NCI-H2107 treated with DMSO at 0.1 percent for 48 hours (cell line): ENCODE results near the gene ATP2A3.

Experiments
- DNase-seq: peaks from one replicate; lab custom pipeline; 2025; ENCODE audit not compliant: unreplicated experiment; lab: John Stamatoyannopoulos, UW

ATP2A3 gene

DNA sequence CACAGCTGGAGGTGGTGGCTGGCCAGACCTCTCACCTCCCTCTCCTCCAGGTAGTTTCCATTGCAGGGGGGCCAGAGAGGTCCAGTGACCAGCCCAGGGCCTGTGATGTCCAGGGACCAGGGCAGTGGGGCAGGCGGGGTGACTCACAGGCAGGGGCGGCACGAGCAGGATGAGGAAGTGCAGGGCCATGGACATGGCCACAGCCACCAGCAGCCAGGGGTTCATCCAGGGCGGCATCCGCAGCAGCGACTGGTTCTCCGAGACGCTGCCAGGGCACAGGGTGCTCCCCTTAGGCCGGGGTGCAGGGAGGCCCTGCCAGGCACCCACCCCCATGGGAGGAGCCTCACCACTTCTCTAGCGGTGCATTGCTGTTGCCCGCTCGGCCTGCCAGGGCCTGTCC is 35.1 kb downstream of the ATP2A3 start:
- DNase-seq: no peak

DNA sequence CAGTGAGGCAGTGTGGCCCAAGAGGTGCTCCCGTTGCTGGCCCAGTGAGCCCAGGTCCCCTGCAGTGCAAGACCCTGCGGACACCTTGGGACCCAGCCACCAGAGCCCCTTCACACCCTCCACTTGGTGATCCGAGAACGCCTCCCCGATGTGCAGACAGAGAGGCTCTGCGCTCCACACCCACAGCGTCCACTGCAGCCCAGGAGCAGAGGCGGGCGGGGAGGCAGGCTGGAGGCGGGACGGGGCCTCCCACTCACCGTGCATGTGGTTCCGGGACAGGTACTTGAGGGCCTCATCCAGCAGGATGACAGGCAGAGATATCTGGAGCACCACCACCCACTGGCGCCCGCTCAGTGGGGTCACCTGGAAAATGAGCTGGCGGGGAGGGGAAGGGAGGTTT is 35.8 kb downstream of the ATP2A3 start:
- DNase-seq: no peak

DNA sequence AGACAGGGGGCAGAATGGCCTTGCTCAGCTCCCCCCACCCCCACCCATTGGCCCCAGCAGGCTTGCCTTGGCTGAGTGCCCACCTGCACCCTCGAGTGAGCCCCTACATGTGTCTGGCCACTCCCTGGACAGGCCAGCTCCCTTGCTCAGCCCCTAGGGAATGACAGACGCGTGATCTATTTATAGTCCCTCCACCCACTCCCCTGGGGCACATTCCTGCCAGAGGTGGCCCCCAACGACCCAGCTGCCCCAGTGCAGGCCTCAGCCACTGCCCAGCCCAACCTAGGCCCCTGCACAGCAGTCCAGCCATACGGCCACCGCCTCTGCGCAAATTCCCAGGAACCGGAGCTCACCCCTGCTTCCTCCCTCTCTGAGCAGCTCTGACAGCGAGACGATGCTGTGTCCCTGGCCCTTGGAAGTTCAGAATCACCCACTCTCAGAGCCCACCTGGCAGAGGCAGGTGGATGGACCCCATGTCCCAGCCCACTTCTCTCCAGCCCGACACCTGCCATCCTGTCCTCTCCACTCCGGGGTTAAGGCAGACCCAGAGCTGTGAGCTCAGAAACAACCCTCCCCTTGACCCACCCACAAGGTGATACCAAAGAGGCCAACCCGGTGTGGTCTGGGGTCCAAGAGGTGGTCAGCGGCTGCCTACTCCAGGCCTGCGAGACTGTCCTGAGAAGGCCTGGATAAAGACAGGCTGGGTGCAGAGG is 36.5 kb downstream of the ATP2A3 start:
- no peak for DNase-seq

DNA sequence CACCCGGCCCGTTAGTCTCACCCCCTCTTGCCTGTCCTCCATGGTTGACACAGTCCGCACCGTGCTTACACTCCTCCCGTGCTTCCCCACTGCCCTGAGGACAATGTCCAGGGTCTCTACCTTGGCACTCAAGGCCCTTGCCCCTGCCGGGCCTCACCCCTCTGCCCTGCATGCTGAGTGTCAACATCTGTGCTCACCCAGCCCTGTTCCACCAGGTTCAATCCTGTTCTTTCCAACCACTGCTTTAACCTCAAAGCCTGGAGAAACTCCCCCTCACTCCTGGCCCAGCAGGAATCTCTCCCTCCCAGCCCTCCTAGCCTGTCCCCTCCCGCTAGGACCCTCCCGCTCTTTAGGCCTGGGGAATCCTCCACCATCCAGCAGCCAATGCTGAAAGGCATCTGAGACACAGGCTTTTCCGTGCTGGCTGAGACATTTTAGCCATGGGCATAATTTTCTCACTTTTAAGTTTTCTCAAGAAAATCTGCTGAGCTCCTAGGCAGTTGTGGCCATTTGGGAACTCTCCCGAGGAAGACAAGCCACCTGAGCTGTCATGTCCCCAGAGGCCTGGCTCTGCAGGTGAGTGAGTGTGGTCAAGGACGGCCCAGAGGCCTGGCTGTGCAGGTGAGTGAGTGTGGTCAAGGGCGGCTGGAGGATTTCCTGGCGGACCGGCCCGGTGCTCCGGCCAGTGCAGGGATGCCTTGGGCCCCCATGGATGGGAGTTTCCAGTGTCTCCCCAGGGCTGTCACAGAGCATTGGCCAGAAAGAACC is 37.2 kb downstream of the ATP2A3 start:
- DNase-seq: no peak

DNA sequence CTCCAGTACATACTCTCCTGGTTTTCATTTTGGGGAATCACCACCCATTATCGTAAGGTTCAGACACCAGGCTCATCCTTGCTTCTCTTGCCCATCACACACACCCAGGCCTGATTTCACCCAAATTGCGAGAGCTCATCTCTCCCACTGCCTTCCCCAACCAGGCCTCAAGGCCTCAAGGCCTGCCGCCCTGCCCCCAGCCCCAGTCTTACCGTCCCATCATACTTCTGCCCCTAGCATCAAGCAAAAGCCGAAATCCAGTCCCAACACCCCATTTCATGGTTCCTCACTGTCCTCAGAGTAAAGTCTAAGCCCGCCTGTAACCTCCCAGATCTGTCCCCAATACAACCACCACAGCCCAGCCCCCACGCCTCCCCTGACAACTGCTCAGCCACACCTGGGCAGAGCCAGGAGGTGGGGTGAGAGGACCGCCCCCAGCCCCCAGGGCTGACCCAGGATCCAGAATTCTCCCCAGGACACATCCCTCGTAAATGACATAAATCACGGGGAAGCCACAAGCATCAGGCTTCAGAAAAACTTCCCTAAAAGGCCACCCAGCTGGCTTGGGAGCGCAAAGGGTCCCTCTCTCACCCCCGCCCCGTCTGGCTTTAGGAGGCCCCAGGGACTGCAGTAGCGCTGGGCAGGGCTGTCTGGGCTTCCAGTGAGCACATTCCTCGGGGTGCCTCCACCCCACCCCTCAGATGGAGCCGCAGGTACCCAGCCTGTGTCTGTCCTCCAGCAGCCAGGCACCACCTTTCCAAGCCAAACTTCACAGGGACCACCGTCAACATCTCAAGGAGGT is 38.4 kb downstream of the ATP2A3 start:
- no peak for DNase-seq

DNA sequence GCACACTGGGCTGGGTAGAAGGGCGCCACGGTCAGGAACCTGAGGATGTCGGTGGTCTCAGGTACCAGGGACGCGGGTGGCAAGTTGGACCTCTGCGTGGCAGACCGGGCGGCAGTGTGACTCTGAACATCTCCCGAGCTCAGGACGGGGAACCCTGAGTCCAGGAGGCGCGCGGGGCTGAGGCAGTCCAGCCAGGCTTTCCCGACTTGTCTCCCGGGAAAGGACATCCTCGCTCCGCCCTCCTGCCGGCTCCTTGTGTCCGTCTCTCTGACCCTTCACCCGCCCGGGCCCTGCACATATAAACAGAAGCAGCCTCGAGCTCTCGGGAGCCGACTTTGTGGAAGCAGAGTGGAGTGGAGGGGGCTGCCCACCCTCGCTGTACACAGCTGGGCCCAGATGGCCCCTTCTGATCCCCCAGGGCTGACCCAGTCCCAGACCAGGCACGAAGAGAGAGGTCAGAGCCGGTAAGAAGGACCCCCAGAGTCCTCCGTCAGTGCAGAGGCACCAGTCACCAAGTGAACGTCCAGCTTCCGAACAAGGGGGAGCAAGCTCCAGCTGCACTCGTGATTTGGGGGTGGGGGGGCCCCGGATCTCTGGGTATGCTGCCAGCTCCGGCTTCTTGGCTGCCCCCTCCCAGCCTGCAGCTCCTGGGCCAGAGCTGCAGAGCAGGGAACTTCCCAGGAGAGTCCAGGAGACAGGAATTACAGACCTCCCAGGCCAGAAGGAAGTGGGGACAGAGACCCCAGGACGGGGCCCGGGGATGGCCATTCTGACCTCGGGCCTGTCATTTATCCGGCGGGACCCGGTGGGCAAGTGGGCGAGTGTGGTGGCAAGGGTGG is 39.5 kb downstream of the ATP2A3 start:
- DNase-seq: no peak

DNA sequence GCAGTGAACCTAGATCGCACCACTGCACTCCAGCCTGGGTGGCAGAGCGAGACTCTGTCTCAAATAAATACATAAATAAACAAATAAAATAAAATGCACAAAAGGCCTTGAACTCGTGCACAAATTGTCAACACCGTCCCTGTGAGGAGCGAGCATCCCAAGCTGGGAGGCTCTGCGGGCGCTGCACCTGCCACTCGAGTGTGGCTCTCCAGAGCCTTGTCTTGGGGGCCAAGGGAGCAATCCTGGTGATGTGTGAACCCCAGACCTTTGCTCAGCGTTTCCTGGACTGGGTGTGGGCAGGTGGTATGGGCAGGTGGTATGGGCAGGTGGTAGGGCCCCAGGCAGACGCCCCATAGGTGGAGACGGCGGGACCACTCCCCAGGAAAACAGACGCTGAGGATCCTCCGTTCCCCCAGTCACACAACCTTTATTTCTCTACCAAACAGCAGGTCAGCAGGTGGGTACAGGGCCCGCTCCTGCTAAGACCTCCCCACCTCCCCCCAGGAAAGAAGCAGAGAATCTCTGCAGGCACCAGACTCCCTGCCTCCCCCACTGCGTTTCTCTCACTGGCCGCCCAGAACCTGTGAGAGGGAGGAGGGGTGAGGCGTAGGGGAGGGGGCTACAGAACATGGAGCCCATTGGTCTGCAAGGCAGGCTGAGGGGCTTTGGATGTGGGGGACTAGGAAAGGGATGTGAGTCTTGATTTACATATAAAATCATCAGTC is 40.6 kb downstream of the ATP2A3 start:
- peak; percentile 7 for DNase-seq

DNA sequence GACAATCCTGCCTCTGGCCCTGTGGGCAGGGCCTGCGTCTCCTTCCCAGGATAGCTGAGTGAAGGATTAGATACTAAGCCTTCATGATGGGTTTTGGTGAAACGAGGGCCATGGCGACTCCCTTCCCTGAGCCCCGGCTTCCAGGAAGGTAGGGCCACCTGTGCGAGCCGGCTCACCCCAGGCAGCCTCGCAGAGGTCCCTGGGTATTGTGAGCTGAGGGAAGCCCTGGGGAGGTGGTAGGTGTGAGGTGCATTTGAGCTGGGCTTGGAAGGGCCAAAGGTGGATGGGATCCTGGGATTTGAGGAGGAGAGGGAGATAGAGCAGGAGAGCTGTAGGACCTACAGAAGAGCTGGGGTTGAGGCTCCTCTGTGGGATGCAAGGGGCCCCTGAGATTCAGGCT is 41.5 kb downstream of the ATP2A3 start:
- no peak for DNase-seq

DNA sequence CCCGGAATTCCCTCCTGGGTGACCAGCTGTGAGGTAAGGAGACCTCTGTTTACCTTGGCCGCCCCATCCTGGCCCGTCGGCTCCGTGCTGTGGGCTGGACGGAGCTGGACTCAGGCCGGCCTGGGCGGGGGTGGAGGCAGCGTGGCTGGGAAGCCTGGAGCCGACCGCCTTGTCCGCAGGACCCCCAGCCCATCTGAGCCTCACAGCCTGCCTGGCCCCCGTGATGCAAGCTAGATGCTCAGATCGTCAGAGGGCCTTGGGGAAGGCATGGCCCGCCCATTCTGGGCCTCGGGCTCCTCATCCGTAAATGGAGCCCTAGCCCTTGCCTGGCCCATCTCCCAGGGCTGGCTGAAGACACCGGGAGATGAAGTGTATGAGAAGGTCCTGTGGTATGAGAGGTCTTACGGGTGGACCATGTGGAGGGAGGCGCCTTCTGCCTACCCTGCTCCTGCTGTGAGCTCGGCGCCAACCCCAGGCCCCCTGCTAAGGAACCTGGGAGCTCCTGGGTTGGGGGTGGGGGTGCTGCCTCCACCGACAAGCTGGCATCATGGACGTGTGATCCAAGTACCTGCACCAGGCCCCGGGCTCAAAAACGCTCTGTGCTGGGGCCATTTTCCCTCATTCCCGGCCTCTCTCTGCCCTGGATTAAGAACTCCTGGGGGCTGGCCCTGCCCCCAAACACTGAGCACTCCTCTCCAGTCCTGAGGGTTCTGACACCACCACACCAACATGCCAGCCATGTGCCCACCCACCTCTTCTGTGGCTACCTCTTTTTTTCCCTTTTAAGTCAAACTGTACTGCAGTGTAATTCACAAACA is 42.5 kb downstream of the ATP2A3 start:
- DNase-seq: no peak

DNA sequence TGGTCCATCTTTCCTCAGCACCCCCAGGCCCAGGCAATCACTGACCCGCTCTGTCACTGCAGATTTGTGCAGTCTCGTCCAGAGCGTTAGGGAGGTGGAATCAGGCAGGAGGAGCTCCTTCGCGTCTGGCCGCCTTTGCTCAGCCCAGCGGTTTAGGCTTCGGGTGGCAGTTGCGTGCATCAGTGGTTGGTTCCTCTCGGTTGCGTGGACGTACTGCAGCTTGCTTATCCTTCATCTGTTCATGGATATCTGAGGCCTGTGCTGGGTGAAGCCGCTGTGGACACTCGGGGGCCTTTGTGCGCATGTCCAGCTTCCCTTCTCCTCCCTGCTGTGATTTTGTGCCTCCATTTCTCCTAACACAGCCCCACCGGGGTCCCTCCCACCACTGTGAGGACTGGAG is 43.2 kb downstream of the ATP2A3 start:
- no peak for DNase-seq

DNA sequence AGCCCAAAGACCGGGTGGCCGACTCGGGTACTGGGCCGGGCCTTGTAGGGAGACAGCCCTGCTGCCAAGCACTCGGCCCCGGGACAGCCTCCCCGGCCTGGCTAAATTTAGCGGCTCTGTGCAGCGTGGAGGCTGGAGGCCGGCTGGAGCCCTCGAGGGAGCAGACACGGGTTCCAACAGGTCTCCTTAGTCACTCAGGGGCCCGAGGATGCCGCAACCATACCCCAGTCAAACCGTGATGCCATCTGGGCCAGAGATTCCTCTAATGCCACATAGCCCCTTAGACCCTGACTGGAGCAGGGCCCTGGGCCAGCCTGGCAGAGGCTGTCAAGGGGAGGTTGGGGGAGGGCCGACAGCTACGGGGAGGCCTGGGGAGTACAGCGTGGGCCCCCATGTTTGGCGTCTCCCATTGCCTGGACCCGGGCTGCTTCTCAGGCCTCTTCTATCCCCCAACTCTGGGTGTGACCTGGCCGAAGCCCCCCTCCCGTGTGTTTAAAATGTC is 45.1 kb downstream of the ATP2A3 start:
- no peak for DNase-seq

DNA sequence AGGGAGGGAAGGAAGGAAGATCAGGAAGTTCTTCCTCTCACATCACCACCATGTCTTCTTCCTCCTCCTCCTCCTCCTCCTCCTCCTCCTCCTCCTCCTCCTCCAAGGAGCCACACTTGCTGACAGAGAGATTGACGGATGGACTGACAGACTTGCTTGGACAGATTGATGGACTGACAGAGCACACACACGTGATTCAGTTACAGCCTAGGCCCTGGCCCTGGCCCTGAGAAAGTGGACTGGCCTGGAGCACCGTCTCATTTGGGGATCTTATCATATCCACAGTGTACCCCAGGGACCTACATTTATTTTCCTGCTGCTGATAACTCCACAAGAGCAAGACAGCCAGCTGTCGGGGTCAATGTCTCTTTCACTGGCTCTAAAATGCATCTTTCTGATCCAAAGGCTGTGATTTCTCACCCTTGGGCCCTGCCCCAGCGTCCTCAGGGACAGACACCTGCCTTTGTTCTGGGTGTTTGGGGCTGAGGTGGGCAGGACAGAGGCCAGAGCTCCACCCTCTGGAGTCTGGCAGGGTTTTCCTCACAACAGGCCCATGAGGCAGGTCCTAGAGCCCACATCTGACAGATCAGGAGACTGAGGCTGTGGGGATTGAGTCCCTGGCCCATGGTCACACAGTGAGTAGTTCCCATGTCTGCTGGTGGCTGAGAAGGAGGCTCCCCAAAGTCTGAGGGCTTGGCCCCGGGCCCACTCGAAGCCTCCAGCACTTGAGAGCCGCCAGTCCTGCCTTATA is 45.7 kb downstream of the ATP2A3 start:
- DNase-seq: no peak

DNA sequence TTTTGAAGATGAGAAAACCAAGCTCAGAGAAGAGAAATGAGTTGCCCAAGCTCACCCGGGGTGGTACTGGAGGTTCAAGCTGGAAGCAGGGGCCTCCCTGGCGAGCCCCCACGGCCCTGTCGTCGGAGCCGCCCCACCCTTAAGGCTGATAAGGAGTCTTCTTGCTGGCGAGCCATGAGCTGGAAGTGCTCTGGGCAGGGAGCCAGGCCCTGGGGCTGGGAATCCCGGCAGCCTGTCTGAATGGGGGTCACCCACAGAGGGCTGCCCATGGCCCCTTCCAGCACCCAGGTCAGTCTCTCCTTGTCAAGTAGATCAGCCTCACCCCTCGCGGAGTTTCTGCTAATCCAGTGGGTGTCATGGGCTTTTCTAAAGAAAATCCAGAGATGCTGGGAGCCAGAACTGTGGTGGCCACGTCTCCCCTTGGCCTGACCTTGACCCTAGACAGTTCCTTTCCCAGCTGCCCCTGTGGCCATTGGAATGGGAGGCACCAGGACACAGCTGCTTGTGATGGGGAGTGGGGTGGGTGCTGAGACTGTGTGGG is 46.8 kb downstream of the ATP2A3 start:
- DNase-seq: no peak

DNA sequence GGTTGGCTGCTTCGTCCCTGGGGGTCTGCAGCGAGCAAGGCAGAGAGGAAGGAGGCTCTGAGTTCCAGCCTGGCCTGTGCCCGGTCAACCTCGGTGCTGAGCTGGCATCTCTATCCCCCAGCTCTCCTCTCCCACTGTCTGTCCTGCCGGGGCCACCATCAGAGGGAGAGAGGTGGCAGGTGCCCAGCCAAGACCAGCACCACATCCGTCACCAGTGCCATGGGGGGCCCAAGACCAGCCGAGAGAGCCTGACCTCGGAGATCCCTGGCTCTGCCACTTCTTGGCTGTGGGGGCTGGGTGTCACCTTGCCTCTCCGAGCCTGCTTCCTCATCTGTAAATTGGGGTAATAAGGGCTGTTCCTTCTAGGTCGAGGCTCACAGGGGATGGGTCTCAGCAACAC is 47.4 kb downstream of the ATP2A3 start:
- no peak for DNase-seq

DNA sequence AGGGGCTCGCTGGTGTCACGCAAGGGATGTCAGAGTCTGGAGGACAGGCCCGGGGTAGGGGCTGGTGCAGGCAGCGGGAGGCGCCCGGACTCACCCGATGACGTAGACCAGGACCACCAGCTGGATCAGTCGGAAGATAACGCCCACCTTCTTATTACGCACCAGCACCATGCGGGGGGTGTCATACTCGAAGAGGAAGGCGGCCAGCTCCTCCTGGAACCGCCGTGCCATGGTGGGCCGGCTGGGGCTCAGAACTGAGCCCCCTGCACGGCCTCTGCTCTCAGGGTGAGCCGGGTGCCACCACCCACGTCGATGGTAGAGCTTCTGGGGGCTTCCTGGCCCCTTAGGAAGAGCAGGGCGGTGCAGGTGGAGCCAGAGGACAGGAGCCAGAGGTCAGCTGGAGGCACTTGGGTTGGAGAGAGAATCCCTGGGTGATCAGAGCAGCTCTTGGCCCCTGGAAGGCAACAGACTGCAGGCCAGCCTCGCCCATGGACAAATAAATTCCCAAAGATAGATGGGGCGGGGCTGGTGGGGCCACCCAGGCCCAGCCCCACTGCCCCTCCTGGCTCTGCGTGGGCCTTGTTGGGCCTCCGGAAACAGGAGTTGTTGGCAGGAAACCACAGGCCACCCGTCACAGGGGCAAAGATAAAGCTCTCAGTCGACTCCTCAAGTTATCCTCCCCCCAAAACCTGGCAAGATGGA is 48.1 kb downstream of the ATP2A3 start, which contains the start of gene P2RX1:
TSS of gene P2RX1 (minus strand) at position 471 of the 702 bp plus-strand sequence. CDS start at position 231, 240 bp downstream.
- no peak for DNase-seq

DNA sequence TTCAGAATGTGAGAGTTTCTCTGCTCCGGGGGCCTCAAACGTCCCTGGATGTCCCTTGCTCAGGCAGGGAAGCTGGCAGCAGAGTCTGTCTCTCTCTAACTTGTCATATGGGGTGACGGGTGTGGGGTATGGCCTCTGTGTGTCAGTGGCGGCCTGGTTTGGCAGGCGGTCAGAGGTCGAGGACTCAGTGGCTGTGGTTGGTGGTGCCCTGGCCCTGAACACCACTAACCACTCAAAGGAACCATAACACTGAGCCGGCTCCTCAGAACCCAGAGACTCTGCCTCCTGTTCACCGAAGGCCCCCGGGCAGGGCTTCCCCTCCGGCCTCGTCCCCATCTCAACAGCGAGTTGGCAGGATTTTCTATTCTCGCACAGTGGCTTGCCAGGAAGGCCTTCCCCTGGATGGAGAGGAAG is 48.6 kb downstream of the ATP2A3 start:
- DNase-seq: no peak

DNA sequence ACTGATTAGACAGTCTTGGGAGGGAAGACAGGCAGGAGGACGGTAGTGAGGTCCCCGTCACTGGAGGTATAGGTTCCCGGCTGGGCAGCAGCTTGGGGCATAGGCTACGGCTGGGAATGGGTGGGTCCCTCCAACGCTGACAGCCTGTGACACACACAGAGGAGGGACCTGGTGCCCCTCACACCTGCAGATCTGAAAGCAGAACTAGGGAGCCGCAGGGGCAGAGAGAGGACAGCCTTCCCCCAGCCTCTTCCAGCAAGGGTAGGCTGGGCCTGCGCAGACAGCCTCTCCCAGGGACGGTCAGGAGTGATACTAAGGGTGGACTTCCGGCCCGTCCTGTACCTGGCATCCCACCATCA is 49.9 kb downstream of the ATP2A3 start:
- DNase-seq: no peak
